AG08396 (cell line): Measurements from ENCODE around the gene IQGAP1.
A peak's percentile ranks its signal among the peaks of the same experiment; 100 is the strongest.

Source experiments
- DNase-seq: peaks from one replicate; pipeline ENCODE4 v3.0.0; 2012; ENCODE audit warnings: low spot score, mixed read lengths

The IQGAP1 gene

DNA sequence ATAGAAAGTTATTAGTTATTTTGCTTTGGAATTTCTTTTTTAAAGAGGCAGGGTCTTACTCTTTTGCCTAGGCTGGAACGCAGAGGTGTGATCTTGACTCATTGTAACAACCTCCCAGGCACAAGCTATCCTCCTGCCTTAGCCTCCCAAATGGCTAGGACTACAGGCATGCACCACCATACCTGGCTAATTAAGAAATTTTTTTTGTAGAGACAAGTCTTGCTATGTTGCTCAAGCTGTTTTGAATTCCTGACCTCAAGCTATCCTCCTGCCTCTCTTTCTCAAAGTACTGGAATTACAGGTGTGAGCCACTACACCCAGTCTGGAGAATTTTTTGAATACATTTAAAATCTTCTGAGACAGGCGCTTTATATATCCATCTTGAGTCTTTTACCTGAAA, 49.5 kb downstream of the IQGAP1 start:
- DNase-seq: no peak

DNA sequence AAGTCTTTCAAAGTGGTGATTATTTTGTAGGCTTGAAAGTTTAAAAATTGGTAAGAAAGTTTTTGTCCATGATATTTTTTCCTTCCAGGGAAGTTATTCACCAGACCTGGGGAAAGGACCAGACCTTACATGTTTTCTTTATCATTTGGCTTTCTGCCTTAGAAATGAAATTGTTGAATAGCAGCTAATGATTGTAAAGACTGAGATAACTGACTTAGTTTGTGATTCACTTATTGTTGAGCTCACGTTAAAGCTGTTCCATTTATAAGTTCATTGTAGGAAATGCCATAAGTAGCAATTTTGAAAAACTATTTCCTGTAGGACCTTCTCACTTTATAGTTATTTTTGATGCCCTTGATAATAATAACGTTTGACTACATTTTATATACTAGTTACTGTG, 51.9 kb downstream of the IQGAP1 start:
- DNase-seq: no peak

DNA sequence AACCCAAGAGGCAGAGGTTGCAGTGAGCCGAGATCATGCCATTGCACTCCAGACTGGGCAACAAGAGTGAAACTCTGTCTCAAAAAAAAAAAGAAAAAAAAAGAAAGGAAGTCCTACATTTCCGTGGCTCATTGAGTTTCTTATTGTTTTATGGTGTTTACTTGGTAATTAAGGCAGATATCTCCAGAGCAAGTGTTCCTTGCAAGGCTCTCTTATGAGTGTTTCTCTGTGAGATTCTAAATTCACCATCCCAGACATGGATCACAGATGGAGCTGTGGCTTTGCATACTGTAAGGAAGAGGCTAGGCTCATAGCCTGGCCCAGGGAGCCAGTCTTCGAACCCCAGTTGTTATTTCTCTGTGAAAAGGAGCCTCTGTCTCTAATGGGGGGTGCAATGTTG, 53.0 kb downstream of the IQGAP1 start:
- DNase-seq: no peak

DNA sequence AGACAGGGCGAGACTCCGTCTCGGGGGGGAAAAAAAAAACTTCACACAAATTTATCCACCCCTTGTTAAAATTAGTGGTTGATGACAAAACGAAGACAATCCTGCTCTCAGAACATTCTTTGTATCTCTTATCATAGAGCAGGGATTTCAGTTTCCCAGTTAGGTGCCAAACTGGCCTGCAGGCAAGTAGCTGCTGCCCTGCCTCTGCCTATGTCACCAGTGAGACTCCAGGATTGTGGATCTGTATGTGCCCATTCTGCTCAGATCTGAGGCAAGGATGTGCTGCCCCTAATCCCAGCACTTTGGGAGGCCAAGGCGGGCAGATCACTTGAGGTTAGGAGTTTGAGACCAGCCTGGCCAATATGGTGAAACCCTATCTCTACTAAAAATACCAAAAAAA, 54.4 kb downstream of the IQGAP1 start:
- no peak for DNase-seq

DNA sequence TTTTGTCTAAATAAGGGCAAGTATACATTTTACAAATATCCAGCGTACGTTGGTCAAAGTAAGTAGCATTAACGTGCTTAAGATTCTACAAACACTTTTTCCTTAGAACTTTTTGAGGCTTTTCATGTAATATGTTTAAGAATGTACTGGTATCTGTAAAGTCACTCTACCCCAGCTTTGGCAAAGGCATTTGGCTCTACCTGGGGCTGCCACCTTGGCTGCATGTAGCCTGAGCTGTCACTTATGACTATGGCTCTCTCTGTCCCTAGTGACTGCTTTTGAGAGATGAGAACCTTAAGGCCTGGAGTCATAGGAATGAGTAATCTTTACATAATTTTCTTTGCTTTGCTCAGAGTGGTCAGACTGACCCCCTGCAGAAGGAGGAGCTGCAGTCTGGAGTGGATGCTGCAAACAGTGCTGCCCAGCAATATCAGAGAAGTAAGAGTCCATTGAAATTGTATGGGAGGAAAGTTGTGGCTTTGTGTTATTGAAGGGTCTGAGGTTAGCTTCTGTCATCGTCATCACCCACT, 61.2 kb downstream of the IQGAP1 start:
- DNase-seq: peak; percentile 7

DNA sequence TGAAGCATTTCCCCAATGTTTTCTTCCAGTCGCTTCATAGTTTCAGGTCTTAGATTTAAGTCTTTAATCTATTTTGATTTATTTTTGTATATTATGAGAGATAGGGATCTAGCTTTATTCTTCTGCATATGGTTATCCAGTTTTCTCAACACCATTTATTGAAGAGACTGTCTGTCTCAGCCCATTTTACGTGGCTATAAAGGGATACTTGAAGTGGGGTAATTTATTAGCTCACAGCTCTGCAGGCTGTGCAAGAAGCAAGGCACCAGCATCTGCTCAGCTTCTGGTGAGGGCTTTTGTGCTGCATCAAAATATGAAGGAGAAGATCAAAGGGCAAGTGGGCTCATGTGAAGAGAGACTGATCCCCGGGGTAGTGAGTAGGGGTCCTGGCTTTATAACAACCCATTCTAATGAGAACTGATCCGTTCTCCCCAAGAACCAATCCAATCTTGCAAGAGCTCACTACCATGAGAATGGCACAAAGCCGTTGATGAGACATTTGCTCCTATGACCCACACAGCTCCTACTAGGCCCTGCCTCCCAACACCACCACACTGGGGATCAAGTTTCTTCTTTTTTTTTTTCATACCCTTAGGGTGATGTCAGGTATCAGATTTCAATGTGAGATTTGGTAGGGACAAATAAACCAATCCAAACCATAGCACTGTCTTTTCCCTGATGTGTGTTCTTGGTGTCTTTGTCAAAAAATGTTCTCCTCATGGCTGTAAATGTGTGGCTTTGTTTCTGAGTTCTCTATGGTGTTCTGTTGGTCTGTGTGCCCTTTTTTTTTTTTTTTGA, 63.2 kb downstream of the IQGAP1 start:
- peak; percentile 32 for DNase-seq

DNA sequence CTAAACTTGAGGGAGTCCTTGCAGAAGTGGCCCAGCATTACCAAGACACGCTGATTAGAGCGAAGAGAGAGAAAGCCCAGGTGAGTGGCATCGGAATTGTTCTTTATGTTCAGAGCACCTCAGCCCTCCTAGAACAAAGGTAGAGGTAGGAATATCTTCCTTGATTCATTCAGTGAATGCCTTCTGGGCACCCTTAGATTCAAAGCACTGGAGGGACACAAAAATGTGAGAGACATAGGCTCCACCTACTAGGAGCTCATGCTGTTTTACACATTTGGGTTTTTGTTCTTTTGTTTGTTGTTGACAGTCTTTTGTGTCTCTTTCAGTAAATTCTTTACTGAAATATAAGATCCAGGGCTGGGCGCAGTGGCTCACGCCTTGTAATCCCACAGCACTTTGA, 68.2 kb downstream of the IQGAP1 start:
- no peak for DNase-seq

DNA sequence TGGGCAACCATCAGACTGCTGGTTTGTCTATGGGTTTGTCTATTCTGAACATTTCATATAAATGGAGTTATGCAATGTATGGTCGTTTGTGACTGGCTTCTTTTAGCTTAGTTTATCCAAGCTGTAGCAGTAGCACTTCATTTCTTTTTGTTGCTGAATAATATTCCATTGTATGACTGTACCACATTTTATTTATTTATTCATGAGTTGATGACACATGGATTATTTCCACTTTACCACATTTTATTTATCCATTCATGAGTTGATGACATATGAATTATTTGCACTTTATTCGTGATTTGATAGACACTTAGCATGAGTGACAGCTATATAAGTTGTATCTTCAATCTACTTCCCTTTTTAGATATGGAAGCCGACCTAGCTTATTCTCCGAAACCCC, 70.0 kb downstream of the IQGAP1 start:
- DNase-seq: no peak

DNA sequence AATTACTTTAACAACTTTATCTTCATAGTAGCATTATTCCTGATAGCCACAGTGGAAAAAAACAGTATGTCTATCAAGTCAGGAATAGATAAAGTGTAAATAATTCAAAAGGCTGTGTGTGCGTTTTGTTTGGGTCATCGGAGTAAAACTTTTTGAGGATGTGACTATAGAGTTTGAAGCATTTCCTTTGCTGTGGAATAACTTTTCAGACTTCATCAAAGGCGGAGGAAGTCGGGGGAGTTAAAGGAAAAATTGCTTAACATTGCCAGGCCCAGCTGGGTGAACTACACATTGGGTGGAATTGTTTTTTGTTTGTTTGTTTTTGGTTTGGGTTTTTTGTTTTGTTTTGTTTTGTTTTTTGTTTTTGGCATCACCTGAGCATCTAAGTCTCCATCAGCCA, 71.3 kb downstream of the IQGAP1 start:
- no peak for DNase-seq

DNA sequence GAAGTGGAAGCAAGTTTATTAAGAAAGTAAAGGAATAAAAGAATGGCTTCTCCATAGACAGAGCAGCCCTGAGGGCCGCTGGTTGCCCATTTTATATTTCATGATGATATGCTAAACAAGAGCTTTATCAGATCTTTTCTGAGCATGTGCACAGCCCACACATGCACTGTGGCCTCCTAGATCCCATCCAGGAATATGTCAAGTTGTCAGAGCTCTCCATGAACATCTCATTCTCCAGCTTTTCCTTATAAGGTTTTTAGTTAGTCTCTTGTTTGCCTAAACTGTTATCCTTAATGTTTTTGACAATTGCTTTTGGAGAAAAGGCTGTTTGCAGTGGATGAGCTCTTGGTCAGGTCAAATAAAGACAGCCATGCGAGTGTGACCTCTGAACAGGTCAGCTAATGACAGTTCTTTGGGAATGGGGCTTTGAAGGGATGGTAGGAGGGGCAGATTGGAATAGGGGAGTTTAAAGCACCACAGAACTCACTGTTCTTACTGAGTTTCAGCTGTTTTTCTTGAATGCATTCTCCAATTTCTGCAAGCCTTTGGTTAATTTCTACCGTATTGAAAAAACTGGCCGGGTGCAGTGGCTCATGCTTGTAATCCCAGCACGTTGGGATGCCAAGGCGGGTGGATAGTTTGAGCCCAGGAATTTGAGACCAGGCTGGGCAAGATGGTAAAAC, 72.2 kb downstream of the IQGAP1 start:
- no peak for DNase-seq

DNA sequence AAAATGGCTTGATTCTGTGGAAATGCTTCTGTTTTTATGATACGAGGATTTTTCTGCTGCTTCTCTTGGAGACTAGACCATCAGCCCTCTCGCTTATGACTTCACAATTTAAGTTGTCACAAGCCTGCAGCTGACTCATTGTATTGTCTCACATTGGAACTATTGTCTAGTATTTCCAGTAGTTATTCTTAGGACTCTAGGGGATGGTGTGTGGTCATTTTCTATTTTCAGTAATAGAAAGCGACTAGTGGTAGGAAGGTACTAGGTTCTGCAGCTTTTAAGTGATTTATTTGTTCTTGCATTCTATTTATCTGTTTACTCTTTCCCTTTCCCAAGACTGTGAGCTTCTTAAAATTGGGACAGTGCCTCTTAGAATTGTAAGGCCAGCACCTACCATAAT, 75.3 kb downstream of the IQGAP1 start:
- DNase-seq: no peak

DNA sequence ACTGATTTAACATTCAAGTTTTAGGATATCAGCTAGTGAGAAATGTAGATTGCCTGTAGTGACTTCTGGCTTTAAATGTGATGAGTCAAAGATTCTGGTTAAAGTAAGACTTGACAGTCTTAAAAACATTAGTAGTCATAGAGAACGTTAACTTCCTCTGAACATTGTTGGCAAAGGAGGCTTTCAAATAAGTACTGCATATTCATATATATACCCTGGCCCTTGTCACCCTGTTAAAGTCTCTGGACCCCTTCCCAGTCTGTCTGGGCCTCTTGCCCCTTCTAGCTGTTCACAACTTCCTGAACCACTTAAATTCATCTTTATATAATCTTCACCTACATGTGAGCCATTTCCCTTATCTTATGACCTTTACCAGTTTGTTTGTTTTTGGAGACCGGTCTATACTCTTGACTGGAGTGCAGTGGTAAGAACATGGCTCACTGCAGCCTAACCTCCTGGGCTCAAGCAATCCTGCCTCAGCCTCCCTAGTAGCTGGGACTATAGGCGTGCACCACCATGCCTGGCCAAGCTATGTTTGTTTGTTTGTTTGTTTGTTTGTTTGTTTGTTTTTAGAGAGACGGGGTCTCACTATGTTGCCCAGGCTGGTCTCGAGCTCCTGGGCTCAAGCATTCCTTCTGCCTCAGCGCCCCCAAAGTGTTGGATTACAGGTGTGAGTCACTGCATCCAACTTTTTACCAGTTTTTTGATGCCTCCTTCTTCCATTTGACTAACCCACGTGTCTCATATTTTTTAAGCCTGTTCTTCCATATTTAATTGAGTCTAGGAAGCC, 77.3 kb downstream of the IQGAP1 start:
- DNase-seq: no peak

DNA sequence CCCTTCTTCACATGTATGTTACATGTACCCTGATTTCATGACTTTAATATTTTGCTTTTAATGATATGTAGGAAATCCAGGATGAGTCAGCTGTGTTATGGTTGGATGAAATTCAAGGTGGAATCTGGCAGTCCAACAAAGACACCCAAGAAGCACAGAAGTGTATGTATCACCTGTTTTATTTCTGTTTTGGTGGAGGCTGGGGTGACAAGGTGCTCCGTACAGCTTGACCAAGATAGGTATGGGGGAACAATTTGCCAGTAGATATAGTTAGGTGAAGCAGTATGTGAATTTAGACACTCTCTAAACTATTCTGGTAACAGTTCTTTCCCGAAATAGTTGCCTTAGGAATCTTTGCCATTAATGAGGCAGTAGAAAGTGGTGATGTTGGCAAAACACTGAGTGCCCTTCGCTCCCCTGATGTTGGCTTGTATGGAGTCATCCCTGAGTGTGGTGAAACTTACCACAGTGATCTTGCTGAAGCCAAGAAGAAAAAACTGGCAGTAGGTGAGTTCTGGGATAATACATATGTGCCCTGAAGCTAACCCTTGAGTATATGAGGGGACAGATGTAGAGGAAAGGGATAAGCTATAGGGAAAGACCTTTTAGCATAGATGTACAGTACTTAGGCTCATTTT, 78.0 kb downstream of the IQGAP1 start:
- DNase-seq: no peak

DNA sequence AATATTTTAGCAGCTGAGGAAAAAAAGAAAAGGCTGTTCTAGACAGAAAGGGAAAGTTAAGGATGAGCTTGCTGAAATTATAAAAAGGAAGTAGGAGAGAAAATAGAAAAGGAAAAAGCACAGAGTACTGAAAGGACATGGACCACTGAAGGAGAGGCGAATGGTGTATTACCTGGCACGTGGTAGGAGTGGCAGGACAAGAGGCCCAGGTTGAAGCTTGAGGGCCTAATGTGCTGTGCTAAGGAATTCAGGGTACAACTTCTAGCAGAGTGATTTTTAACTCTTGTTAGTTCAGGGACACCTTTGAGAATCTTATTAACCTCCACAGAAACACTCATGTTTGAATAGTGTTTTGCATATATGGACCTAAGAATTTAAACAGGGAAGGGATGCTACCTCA, 81.7 kb downstream of the IQGAP1 start:
- DNase-seq: no peak

DNA sequence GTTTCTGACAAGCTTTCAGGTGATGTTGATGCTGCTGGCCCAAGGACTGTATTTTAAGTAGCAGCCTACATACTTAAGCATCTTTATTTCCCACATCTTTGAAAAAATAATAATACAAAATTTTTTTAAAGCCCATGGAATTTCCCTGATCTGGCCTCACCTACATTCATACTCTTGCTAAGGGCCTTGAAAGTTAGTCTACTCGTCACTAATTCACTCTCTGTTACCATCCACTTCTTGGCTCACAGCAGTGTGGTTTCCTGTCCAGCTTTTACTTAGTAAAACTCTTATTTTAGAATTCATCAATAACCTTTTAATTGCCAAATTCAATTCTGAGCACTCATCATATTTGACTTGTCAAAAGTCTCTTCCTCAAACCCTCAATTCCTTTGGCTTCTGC, 82.4 kb downstream of the IQGAP1 start:
- DNase-seq: no peak

DNA sequence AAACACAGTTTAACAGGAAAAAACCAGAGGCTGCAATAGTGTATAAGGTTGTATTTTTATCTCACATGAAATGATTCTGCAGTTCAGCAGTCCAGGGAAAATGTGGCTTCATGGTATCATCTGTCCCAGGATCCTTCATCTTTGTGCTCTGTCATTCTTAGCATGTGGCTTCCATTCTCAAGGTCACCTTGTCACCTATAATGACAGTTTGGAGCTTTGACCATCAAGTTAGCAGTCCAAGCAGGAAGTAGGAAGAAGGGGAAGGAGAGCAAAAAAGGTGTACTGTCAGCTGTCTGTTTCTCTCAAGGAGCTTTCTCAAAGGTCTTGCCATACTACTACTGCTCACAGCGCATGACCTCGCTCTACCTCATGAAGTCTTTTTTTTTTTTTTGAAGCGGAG, 83.1 kb downstream of the IQGAP1 start:
- DNase-seq: no peak

DNA sequence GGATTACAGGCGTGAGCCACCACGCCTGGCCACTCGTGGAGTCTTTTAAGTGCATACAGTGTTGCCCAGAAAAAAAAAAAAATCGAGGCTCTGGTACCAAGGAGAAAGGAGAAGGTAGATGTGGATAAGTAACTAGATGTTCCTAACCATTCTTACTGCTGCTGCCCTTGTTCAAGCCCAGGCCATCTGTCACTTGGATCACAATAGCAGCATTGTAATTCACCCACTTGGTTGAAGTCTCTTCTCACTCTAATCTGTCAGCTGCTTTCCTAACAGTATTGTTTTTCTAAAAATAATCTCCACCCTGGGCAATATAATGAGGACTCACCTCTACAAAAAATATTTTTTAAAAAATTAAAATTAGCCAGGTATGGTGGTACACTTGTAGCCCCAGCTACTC, 83.7 kb downstream of the IQGAP1 start:
- no peak for DNase-seq

DNA sequence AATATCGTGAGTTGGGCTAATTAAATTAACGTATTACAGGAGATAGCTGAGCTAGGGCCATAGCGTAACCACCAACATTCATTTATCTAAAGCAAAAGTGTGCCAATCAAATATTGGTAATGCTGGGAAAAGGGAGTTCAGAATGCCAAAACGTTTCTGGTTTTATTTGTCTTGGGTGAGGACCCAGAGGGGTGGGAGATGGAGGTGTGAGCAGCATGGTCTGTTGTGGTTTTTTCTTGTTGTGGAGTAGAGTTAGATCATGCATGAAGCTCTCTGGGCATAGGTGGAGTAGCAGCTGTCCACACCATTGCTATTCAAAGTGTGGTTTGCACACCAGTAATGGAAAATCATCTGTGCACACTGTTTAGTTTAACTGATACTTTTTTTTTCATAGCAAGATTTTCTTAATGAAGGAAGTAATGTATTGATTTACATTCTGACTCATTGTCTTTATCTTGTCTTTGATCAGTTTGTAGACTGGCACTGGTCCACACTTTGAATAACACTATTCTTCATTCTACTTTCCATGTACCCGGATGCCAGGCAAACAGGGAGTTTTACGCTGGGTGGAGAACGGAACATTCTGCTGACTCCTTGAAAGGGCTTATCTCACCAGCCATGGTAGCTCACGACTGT, 90.9 kb downstream of the IQGAP1 start:
- no peak for DNase-seq

DNA sequence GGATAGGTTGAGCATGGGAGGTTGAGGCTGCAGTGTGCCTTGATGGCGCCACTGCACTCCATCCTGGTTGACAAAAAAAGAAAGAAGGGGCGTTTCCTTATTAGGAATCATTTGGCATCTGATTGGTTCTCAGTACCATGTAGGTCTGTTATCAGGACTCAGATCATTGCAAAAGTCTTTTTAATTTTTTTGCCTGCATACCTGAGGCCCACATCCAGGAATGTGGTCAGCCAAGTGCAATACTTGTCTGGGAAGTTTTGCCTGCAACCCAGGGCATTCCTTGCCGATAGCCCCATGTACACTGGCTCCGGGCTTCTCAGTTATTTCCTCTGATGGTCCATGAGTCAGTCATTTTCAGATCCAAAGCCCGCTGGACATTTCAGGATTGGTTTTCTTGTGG, 91.6 kb downstream of the IQGAP1 start:
- no peak for DNase-seq

DNA sequence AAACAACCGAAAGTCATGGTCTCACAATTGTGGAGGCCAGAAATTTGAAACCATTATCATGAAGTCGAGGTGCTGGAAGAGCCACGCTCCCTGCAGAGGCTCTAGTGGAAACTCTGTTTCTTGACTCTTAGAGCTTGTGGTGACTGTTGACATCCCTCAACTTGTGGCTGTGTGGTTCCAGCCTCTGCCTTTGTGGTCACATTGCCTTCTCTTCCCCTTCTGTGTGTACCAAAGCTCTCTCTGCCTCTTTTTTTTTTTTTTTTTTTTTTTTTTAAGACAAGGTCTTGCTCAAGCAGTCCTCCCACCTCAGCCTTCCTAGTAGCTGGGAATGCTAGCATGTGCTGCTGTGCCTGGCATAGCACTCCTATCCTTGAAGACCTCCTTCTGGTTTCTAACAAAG, 93.0 kb downstream of the IQGAP1 start:
- DNase-seq: no peak

DNA sequence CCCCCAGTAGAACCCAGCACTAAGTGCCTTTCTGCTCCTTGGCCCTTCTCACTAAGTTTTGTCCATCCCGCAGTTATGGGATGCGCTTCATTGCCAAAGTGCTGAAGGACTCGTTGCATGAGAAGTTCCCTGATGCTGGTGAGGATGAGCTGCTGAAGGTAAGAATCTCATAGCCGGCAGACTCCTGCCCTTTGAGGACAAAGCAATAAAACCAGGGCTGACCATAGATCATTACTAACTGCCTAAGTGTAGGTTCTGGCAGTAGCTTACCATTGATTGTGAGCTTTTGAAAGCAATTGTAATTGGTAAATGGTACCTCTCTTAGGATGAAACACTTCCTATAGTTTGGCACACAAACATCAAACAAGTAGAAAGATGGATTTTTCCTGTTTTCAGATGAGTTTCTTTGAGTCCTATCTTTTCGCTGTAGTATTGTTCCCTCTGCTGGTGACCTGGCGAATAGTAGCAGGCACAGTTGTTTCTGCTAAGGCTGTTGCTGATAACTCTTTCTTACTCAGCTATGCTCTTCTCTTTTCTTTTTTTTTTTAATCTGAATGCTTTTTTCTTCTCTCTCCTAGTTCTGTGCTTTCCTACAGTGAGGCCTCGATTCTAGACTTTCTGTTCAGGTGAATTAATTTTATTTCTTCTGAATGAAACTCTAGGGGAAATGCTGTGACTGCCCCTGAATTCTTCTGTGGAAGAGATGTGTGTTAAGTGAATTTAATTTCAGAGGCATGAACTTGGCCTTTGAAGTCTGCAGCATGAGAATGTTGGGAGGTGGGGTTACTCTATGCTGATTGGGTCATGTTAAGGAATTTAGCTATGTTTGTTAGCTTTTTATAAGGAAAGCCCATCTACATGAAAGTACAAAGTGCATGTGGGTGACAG, 94.3 kb downstream of the IQGAP1 start:
- DNase-seq: peak; percentile 41
